Measurements from ENCODE around the gene PREPL. TPM values are rescaled to one million over a fixed set of nuclear protein-coding genes. Genes with fewer than 3 reads are reported as not detected.

The PREPL gene
- total and polyA plus RNA-seq, 2 experiments from 2014 or later: 16.5 to 49.0 TPM

- no peak for TF ChIP-seq ZNF462 (CRISPR knock-in tag; IDR thresholded peaks at IDR 0.05)
- no peak for TF ChIP-seq CREB1 (CRISPR knock-in tag; IDR thresholded peaks at IDR 0.05; ENCODE audit: low read depth)
- no peak for TF ChIP-seq JUNB (IDR thresholded peaks at IDR 0.05; ENCODE audit: unreplicated experiment)
- TF ChIP-seq STAT1 (IDR thresholded peaks at IDR 0.05; ENCODE audit: unreplicated experiment): no peak
- no peak for TF ChIP-seq CTCF (conservative IDR thresholded peaks at IDR 0.05; ENCODE audit: low read depth in 2 of 2)
- TF ChIP-seq POLR2AphosphoS5 (IDR thresholded peaks at IDR 0.05; ENCODE audit: low read depth): no peak
Measured at GRCh38 chr2:44335806-44336538, 25.3 kb downstream of the PREPL start (continued).

- Histone ChIP-seq H3K4me2 (no peak overlapping the region), H3K27me3 (ENCODE audit: insufficient read depth) (no peaks in the 10 kb centered on the region), H4K20me1 (replicated peaks; ENCODE audit: insufficient read depth) (no peaks in the 10 kb centered on the region), H3K4me1 (ENCODE audit: insufficient read depth) (no peaks in the 10 kb centered on the region), H3K4me3 (no peak overlapping the region), H3K79me2 (replicated peaks; ENCODE audit: insufficient read depth) (no peaks in the 10 kb centered on the region), H3F3A (replicated peaks; ENCODE audit: low read depth) (no peaks in the 10 kb centered on the region), H3K36me3 (ENCODE audit: insufficient read depth) (no peaks in the 10 kb centered on the region), H2AFZ (no peak overlapping the region), H3K27ac (ENCODE audit: low read depth) (no peak overlapping the region), H3K9me2 (ENCODE audit: insufficient read depth) (no peaks in the 10 kb centered on the region)
- no peaks in the 10 kb centered on the region for H3K4me1 Mint-ChIP-seq
- H3K36me3 Mint-ChIP-seq (ENCODE audit: low read depth): peaks cover 27% of the 10 kb centered on the region; the same call in 2 of the 3 replicates
- no peak overlapping the region for H3K27ac Mint-ChIP-seq
- no peaks in the 10 kb centered on the region for H3K9me3 Mint-ChIP-seq
- ATAC-seq (no peak), DNase-seq (ENCODE audit: low spot score) (no peak)
- H3K4me3 Mint-ChIP-seq: no peak overlapping the region
- no peak for TF ChIP-seq EZH2 (IDR thresholded peaks at IDR 0.05; ENCODE audit: low read depth, unreplicated experiment)
- TF ChIP-seq REST (IDR thresholded peaks at IDR 0.05; ENCODE audit: unreplicated experiment): no peak
- TF ChIP-seq JUNB (IDR thresholded peaks at IDR 0.05; ENCODE audit: unreplicated experiment): no peak
- no peak for TF ChIP-seq CREB1 (CRISPR knock-in tag; IDR thresholded peaks at IDR 0.05; ENCODE audit: low read depth)
- TF ChIP-seq NANOG (IDR thresholded peaks at IDR 0.05; ENCODE audit: borderline replicate concordance): no peak
- no peaks in the 10 kb centered on the region for H3K27me3 Mint-ChIP-seq (ENCODE audit: insufficient read depth, low read depth, poor library complexity)
Measured at GRCh38 chr2:44333994-44334393, 27.3 kb downstream of the PREPL start.
